HG03175 (cell line): ENCODE measurements around the gene AGRN.
"Not testable (repeated sequence)": the region's sequence is repeated elsewhere in the genome, so short reads cannot be mapped to it uniquely, and the experiment has no call there.

Experiments
- ATAC-seq: cut with Tn5 transposase; IDR thresholded peaks from one replicate; pipeline ENCODE4 v1.9.1; 2021; ENCODE audit warnings: mild to moderate bottlenecking, moderate library complexity; ENCODE audit not compliant: unreplicated experiment

The AGRN gene

DNA sequence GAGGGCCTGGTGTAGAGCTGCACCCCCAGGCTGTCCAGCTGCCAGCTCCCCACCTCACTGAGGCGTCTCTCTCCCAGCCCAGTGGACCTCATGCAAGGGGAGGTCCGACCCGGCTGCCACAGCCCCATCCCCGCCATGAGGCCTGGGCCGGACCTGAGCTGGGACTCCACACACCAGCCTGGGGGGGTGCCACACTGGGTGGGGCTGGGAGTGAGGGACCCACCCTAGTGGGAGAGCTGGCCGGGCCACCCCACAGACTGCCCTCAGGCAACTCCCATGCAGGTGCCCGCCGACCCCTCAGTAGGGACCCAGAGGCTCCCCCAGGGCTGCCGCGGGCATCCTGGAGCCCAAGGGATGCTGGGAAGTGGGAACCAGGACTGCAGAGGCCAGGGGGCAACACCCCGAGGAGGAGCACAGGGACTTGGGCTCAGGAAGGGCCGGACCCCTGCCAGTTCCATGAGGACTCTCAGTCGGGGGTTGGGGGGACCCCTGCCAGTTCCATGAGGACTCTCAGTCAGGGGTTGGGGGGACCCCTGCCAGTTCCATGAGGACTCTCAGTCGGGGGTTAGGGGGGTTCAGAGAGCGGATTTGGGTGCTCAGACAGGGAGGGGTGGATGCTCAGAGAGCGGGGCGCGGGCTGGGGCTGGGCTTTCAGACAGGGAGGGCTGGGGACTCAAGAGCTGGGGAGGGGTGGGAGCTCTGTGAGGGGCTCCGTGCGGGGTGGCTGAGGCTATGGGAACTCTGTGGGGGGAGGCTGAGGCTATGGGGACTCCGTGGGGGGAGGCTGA is 55.4 kb downstream of the AGRN start:
- ATAC-seq = no peak

- ATAC-seq = not testable (repeated sequence)
These were observed 57.5 kb downstream of the AGRN start for GRCh38 chr1:1077396-1077795.

DNA sequence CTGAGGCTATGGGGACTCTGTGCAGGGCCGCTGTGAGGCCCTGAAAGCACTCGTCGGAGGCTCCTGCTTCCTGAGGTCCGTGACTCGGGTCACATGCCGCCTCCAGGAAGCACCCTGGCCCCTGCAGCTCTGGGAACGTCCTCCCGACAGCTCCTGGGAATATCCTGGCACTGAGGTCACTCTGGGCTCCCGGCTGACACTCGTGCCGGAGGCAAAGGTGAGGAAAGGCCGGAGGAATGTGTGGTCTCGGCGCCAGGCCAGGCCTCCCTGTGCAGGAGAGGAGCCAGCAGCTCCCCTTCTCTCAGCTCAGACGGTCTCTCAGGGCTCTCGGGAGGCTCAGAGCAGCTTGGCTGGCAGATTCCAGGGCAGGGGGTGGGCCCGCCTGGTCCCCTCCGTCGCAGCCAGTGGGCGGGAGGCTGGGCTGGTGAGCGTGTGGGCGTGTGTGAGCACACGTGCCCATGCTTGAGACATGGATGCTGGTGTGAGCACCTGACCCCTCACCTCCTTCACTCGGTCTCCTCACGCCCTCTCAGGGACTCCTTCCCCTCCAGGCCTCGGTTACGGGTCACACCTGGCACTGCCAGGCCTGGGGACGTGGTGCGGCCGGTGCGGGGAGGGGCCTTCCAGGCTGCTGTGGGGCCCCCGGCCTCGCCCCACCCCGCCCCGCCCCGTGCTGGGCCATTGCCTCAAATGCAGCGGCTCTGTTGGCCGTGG is 59.6 kb downstream of the AGRN start:
- ATAC-seq = peak; percentile 49

DNA sequence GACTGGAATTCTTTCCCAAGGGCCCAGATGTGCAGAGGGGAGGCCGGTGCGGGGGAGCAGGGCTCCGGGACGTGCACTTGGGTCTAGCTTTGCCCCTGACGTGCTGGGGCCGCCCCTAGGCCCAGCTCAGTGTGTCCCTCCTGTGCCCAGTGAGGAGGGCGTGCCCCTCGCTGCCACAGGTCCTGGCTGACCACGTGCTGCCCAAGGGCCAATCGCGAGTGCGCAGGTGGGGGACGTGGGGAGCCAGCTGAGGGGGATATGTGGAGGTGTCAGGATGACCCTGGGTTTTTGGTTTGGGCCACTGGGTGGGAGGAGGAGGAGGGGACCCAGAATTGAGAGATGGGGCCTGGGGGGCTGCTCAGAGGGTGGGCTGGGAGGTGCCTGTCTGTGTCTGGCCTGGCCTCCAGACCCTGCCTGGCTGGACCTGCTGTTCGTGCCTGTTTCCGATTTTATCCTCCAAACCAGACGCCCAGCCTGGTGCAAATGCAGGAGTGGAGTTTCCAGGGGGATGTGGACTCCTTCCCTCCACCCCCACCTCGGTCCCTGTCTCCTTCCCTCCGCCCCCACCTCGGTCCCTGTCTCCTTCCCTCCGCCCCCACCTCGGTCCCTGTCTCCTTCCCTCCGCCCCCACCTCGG is 60.3 kb downstream of the AGRN start:
- ATAC-seq = peak; percentile 25

GRCh38 chr1:1080951-1081310 is 61.0 kb downstream of the AGRN start:
- ATAC-seq = no peak

DNA sequence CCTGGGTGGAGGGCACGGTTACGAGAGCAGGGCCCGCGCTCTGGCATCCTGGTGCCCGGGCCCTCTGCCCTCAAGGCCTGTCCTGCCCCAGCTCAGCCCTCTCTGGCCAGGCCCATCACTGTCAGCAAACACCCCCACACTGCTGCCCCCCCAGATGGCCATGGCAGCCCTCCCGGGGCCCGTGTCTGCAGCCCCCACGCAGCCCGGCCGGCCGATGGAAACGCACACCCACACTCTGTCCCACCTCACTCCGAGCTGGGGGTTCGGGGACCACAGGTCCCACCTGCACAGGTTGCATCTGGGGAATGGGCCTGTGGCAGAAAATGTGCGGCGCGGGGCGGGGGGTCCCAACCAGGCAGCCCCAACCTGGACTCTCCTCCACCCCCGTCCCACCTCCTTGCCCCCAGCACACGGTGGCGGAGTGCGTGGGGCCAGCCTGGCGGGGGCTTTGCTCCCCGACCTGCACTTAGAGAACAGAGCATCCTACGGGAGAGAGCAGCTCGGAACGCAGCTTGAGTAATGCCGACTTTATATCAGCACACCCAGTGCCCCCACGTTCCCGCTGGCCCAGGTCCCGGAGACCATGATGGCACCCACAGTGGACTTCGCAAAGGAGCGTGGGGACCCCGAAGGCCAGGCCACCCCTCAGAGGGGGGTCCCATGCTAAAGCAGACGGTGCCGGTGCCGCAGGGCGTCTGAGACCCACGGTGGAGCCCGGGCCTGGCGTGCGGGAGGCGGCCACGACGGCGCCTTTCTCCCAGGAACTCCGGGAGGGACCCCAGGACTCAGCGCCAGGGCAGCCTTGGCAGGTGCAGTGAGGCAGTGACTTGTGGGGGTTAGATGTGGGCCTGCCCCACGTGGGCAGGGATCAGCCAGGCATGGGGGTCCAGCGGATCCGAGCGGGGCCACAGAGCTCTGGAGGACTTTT is 61.7 kb downstream of the AGRN start:
- ATAC-seq = no peak

DNA sequence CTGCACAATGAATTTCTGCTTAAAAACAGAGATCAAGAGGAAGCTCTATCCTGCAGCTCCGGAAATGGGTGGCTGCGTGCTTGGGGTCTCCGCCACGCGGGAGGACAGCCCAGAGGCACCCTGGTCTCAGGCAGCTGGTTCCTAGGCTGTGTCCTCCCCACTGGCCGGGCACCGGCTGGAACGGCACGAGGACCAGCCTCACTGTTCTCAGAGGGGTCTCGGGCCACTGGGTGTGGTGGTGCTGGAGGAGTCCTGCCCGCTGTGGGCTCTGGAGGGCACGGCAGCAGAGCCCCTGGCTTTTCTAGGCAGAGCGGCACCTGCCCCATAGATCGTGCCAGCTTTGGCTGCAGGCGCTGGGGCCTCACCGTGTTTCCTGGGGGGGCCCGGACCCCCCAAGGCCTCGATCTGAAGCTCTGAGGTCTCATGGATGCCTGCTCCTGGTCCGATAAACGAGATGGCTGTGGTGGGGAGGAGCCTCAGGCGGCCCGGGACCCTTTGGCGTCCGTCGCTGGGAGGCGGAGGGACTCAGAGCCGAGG is 62.4 kb downstream of the AGRN start:
- ATAC-seq = no peak

DNA sequence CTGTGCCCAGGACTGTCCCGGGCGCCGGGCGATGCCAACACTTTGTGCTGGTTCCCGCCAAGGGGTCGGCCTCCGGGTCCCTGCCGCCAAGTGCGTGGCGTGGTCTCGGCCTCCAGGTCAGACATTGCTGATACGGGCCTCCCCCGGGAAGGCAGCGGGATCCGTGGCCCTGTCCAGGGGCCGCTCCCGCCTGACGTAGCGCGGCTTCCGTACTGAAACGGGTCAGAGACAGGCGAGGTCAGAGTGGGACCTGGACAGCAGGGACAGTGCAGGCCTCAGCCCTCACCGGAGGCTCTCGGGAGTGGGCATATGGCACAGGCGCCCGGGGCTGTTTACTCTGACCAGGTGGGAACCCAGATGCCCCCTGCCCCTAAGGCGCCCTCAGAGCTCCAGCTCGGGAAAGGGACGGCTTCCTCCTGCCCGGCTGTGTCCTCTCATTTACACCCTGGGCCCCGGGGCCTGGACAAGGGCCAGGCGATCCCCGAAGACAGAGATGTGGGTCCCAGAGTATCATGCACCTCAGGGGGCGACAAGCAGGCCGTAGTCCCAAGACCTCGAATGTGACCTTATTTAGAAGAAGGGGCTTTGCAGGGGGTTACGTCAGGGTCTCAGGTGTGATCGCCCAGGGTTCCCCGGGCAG is 63.0 kb downstream of the AGRN start:
- ATAC-seq = no peak

GRCh38 chr1:1083416-1084371 is 63.8 kb downstream of the AGRN start:
- no peak for ATAC-seq

DNA sequence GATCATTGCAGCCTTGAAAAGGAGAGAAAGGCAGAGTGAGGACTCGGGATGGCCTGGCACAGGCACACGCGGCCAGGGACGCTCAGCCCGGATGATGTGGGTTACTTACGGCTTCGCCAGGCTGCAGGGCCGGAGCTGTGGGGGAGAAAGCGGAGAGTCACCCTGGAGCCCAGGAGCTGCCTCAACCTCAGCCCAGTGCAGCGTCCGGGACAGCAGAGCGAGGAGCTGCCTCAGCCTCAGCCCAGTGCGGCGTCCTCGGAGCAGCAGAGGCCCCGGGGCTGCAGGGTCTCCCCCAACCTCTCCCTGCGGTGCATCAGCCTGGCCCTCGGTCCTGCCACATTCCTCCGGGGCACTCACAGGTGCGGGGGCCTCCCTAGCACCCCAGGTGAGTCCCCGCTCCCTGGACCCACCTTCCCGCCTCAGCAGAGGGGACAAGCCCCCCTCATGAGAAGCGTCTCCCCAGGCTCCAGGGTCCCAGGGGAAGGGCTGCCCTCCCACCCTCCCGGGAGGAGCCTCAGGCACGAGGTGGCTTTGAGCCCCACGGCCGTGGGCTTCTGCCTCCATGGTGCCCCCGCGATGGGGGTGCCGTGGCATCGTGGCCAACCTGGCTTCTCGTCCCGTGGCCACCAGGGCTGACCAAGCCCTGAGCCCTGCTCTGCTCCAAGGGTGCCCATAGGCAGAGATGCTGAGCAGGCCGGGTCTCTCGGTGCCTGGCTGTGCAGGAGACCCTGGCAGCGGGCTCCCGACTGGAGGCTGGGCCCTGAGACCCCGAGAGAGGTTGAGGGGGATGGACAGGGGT is 64.7 kb downstream of the AGRN start:
- no peak for ATAC-seq

DNA sequence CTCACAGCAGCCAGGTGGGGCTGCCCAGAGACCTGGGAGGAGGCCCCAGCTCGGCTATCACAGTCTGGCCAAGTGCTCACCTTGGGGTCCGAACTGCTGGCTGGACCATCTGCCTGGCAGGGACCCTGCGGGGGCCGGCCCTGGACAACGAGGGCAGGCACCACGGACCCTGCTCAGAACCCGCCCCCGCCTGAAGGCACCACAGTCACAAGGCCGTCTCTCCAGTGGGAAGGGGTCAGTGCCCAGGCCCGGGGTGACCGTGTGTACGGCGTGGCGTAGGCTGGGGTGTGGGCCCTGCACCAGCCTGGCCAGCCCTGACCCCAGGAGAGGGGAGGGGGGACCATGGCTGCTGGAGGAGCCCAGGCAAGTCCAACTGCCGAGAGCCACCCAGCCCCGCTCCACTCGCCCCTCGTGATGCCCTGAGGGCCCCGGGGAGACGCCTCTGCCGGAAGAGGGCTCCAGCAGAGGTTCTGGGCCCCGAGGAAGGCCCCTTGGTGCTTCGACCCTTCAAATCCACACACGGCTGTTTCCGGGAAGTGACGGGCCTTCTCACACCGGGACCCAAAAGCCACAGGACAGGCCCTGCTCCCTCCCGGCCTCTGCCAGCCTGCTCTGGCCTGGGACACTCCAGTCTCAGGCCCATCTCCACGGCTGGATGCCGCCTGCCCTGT is 65.4 kb downstream of the AGRN start:
- ATAC-seq = no peak

DNA sequence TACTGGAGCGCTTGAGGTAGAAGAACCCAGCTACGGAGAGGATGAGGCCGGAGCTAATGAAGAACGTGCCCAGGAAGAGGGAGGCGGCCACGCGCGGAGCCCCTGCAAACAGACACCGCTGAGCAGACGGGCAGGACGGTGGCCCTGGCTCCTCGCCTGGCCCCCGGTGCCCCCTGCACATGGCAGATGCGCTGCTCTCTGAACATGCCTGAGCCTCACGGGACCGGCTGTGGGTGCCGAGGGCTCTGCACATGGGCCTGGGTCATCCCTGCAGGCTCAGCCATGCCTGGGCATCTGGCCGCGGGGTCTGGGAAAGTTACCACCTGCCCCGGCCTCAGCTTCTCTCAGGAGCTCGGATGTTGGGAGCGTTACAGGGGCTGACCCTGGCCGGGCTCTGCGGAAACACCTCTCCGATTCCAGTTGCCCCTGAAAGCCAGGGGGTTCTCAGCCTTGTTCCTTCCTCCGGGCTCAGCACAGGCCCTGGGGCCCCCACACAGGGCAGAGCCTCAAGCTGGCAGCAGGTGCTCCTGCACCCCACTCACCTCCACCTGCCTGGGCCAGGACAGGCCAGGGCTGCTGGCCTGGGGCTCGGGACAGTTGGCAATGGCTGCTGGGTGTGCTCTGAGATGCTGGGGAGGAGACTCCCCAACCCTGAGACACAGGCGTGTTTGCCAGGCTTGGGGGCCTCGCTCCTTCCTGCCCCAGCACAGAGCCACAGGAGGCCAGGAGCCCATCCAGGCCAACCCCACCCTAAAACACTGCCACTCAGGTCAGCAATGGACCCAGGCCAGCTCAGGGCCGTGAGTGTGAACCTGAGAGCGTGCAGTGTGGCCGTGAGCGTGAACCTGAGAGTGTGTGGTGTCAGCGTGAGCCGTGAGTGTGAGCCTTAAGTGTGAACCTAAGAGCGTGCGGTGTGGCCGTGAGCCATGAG is 66.3 kb downstream of the AGRN start:
- ATAC-seq = no peak

DNA sequence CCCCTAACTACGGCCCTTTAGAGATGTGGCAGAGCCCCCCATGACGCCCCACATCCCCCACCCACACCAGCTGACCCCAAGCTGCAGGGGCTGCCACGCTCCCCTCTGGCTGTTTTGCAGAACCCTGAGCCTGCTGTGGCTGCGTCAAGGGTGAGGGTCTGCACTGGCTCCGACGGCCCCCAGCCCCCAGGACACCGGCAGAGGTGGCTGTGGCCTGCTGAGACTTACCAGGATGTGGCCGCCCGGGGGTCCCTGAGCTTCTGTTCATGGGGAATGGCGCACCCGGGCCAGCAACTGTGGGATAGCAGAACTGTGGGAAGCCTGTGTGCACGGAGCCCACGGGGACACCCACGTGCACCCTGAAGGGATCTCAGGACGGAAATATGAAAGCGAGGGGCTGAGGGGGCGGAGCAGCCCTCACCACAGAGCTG is 67.0 kb downstream of the AGRN start:
- ATAC-seq = no peak

GRCh38 chr1:1087351-1088028 is 67.6 kb downstream of the AGRN start:
- no peak for ATAC-seq

DNA sequence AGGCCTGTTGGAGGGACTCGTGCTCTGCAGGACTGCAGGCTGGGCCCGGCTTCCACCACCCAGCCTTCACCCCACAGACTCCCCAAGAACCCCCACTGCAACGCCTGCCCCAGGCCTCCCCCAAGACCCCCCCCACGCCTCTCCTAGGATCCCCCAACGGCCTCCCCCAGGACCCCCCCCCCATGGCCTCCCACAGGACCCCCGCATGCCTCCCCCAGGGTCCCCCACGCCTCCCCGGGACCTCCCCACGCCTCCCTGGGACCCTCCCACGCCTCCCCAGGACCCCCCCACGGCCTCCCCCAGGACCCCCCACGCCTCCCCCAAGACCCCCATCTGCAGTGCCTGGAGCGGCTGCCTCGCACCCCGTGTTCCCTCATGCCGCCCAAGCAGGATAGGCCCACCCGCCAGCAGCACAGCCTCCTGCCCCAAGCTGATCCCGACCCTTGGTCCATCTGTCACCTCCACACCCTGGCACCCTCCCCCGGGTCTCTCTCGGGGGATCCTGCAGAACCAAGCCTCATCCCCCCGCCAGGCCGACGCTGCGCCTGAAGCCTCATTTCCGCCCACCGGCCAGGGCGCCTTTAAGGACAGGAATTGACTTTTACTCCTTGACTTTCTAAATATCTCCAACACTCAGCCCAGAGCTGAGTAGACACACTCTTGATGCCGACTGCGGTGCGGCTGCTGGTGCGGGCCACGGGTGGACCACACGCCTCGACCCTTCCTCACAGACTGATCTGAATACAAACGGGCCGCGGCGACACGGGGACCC is 68.3 kb downstream of the AGRN start:
- ATAC-seq = no peak
